Umbilical cord (tissue), 2 donors: ENCODE results near the gene CPNE4. TPM values are rescaled to one million over a fixed set of nuclear protein-coding genes. Genes with fewer than 3 reads are reported as not detected.

Experiments
- DNase-seq: peaks from one replicate; pipeline ENCODE4 v3.0.0-alpha.2; 2015; ENCODE audit warnings: low spot score
- total RNA-seq: library from RNA; depleted of rRNA; stranded (reverse); fragments of >200 nt; gene quantifications from one replicate; pipeline ENCODE4 v1.2.3, GENCODE V29; 2014; ENCODE audit warnings: low replicate concordance; ENCODE audit not compliant: insufficient read depth

Gene CPNE4
- total RNA-seq, 1 donor from 2014 or later = 5.3 TPM

GRCh38 chr3:131602011-131602779, 432.6 kb downstream of the CPNE4 start:
- DNase-seq = no peak

- no peak for DNase-seq
These were observed 437.0 kb downstream of the CPNE4 start for GRCh38 chr3:131597816-131598215.

- no peak for DNase-seq
These were observed 437.9 kb downstream of the CPNE4 start for GRCh38 chr3:131596884-131597283.

GRCh38 chr3:131591394-131592014, 443.3 kb downstream of the CPNE4 start:
- peak; percentile 89 for DNase-seq

GRCh38 chr3:131586277-131586676, 448.5 kb downstream of the CPNE4 start:
- no peak for DNase-seq

- no peak for DNase-seq
These were observed 452.4 kb downstream of the CPNE4 start for GRCh38 chr3:131582438-131582837.

GRCh38 chr3:131568460-131568859, 466.4 kb downstream of the CPNE4 start:
- no peak for DNase-seq

GRCh38 chr3:131564812-131565211, 470.0 kb downstream of the CPNE4 start:
- DNase-seq = no peak

- peak; percentile 15 for DNase-seq
These were observed 473.3 kb downstream of the CPNE4 start for GRCh38 chr3:131561511-131561910.

- DNase-seq = no peak
These were observed 474.0 kb downstream of the CPNE4 start for GRCh38 chr3:131560795-131561194.

- no peak for DNase-seq
These were observed 479.4 kb downstream of the CPNE4 start for GRCh38 chr3:131555456-131555855.

GRCh38 chr3:131553495-131554247, 481.1 kb downstream of the CPNE4 start:
- DNase-seq = no peak

GRCh38 chr3:131551761-131552160, 483.1 kb downstream of the CPNE4 start:
- DNase-seq = no peak

- DNase-seq = no peak
These were observed 484.0 kb downstream of the CPNE4 start for GRCh38 chr3:131550562-131551465.

- DNase-seq = no peak
These were observed 485.5 kb downstream of the CPNE4 start for GRCh38 chr3:131549340-131549739.

- DNase-seq = no peak
These were observed 487.2 kb downstream of the CPNE4 start for GRCh38 chr3:131547585-131547984.

GRCh38 chr3:131546441-131546840, 488.4 kb downstream of the CPNE4 start:
- peak; percentile 49 for DNase-seq

- DNase-seq = no peak
These were observed 490.3 kb downstream of the CPNE4 start for GRCh38 chr3:131544557-131544956.

- DNase-seq = peak; percentile 86
These were observed 491.1 kb downstream of the CPNE4 start for GRCh38 chr3:131543714-131544113.

- no peak for DNase-seq
These were observed 493.5 kb downstream of the CPNE4 start for GRCh38 chr3:131541288-131541687.

- DNase-seq = no peak
These were observed 494.0 kb downstream of the CPNE4 start for GRCh38 chr3:131540821-131541220.
